ENCODE results near the gene FXYD7.
"Not testable (repeated sequence)": the region's sequence is repeated elsewhere in the genome, so short reads cannot be mapped to it uniquely, and the experiment has no call there.

FXYD7 gene

DNA sequence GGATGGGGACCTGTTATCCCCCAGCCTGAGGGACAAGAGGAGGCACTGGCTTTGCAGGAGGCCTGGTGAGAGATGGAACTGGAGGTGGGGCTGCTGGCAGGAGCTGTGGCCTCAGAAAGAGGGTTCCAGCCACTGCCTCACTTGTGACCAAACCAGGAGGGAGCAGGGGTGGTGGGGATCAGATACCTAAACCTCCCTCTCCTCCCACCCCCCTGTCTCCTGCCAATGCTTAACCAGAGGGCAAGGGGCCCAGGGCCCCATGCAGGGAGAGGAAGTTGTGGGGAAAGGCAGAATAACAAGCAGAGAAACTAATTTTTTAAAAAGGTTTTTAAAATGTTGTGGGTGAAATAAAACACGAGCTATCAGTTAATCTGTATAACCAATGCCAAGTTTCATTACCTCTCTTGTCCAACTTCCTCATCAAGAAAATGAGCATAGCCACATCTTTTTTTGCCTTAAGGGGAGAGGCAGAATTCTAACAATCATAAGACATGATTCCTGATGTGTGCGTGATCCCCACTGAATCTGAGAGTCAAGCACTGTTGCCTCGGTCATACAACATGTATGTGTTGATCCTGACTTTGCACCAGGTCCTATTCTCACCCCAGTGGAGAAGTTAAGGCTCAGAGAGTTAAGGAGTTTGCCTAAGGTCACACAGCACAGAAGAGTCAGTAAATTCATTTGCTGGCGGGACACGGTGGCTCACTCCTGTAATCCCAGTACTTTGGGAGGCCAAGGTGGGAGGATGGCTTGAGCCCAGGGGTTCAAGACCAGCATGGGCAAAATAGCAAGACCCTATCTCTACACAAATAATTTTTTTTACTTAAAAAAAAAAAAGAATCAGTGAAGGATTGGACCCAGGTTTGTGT, 24.4 kb downstream of the FXYD7 start:
- no peak for DNase-seq

- DNase-seq, result no peak
These were observed 25.1 kb downstream of the FXYD7 start for GRCh38 chr19:35168196-35168595.

- no peak for DNase-seq
These were observed 26.4 kb downstream of the FXYD7 start for GRCh38 chr19:35169221-35169995.

DNA sequence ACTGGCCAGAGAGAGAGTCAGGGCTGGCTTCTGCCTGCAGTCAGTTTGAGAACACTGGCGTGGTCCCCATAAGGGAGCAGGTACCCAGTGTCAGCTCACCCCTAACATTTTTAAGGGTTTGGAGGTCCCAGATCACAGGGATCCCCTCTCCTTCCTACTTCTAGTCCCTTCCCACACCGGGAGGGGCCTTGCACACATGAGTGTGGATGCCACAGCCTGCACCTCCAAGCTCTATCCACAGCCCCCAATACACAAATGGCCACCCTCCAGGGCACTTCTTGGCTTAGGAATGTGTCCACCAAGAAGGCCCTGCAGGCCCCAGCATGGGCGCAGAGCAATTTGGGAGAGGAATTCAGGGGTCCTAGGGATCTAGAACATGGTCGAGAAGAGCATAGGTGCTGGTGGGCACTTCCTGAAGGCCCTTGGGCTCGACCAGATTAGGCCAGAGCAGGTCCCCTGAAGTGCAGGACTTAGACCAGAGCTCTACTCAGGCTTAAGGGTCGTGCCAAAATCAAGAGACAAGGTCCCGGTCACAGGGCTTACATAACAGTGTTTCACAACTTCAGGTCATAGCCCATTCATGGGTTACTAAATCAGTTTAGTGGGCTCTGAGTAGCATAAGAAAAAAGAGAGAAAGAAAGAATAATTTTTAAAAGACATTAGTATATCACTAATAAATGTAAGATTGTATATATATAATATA, 27.5 kb downstream of the FXYD7 start:
- DNase-seq, result no peak

- no peak for DNase-seq
These were observed 28.7 kb downstream of the FXYD7 start for GRCh38 chr19:35171730-35172129.

- no peak for DNase-seq
These were observed 31.2 kb downstream of the FXYD7 start for GRCh38 chr19:35174226-35174625.

- no peak for DNase-seq
These were observed 33.1 kb downstream of the FXYD7 start for GRCh38 chr19:35176181-35176570.

DNA sequence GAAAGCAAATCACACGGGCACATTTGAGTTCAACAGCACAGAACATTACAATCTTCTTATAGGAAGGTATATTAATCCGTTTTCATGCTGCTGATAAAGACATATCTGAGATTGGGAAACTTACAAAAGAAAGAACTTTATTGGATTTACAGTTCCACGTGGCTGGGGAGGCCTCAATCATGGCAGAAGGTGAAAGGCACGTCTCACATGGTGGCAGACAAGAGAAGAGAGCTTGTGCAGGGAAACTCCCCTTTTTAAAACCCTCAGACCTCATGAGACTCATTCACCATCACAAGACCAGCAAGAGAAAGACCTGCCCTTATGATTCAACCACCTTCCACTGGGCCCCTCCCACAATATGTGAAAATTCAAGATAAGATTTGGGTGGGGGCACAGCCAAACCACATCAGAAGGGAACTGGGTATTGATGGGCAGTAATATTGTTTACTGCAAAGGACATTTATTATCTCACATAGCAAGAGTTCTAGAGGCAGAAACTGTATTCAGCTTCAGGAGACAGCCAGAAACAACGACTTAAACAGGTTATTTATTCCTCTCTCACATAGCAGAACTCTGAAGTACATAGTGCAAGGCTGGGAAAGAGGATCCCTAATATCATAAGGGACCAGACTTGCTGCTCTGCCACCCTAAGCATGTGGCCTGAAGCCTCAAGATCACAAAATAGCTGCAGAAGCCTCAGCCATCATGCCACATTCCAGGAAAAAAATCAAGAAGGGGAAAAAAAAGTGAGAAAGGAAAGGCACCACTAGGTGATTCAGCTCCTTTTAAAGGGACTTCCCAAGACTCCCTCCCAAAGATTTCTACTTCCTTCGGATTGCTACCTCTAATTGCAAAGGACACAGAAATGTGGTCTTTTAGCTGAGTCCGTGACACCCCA, 34.6 kb downstream of the FXYD7 start:
- DNase-seq, result no peak

- DNase-seq, result no peak
These were observed 35.6 kb downstream of the FXYD7 start for GRCh38 chr19:35178701-35179100.

DNA sequence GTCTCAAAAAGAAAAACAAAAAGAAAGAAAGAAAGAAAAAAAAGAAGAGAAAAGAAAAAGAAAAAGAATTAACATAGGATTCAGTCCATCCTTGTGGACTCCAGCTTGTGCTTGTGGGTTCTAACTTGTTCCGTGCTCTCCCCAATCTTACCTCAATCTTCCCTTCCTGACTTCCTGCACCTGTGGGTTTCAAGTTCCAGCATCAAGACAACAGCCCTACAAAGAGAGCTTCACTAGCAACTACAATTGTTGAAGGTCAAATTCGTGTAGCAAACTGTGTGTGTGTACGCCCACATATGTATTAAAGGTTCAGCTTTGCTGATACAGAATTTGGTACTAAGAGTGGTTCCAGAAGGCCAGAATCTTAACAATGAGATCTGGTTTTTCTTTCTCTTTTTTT, 36.8 kb downstream of the FXYD7 start:
- DNase-seq, result no peak

- no peak for DNase-seq
These were observed 38.3 kb downstream of the FXYD7 start for GRCh38 chr19:35181387-35181786.

DNA sequence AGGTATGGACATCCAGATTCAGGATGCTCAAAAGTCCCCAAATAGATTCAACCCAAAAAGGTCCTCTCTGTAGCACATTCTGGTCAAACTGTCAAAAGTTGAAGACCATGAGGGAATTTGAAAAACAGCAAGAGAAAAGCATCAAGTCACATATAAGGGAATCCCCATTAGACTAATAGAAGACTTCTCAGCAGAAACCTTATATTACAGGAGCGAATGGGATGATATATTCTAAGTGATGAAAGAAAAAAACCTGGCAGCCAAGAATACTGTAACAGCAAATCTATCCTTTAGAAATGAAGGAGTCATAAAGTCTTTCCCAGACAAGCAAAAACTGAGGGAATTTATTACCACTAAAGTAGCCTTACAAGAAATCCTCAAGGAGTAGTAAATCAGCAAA, 41.2 kb downstream of the FXYD7 start:
- DNase-seq, result no peak

DNA sequence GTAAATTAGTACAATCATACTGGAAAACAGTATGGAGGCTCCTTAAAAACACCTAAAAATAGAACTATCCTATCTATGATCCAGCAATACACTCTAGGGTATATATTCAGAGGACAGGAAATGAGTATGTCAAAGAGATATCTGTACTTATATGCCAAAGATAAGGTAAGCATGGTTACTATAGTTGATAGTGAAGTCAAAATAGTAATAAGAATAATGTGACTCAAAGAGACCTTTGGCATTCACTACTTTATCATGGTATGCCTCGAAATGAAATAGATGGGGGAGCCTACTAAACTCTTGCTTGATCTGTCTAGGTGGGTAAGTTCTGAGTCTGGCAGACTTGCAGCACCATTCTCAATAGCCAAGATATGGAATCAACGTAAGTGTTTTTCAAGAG, 41.8 kb downstream of the FXYD7 start:
- no peak for DNase-seq

DNA sequence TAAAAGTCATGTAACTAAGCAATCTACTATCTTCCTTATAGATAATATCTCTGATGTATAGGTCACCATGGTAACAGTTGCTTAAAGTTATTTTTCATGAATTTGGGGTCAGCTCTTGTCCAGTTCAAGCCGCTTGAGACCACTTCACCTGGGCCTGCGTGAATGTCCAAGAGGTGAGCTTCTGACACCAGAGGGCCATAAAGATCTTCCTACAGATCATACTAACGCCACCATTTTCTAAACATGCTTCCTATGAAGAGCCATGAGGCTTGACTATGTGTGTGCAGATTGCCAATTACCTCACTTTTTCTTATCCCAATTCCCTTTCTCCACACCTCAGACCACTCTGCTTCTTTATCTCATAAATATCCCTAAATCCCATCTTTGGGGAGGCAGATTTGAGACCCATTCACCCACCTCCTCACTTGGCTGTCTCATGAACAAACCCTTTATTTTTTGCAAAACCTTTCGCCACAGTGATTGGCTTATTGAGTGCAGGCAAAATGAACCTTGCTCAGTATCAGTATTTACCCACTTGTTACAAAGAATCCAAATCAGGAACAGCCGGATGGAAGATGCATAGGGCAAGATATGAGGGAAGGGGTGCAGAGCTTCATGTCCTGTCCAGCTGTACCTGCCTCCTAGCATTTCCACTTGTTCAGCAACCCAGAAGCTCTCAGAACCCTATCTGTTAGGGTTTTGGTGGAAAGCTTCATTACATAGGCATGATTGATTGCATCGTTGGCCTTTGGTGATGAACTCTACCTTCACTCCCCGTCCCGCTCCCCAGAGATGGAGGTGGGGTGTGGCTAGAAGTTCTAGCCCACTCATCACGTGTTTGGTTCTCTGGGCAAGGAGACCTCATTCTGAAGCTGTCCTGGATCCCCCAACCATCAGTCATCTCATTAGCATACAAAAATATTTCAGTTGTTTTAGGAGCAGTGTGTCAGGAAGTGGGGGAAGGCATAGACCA, 51.2 kb downstream of the FXYD7 start:
- no peak for DNase-seq

- no peak for DNase-seq
These were observed 52.8 kb downstream of the FXYD7 start for GRCh38 chr19:35195830-35196229.

GRCh38 chr19:35196861-35197260, 53.8 kb downstream of the FXYD7 start:
- DNase-seq, result not testable (repeated sequence)

GRCh38 chr19:35199481-35199880, 56.4 kb downstream of the FXYD7 start:
- no peak for DNase-seq

GRCh38 chr19:35202722-35203688, 60.0 kb downstream of the FXYD7 start:
- no peak for DNase-seq
